KG1 (cell line): Measurements from ENCODE around the gene FAM83B.
"Not testable (repeated sequence)": the region's sequence is repeated elsewhere in the genome, so short reads cannot be mapped to it uniquely, and the experiment has no call there.

Experiments
- DNase-seq: peaks from one replicate; lab custom pipeline; 2025; lab: John Stamatoyannopoulos, UW

FAM83B gene, protein sequence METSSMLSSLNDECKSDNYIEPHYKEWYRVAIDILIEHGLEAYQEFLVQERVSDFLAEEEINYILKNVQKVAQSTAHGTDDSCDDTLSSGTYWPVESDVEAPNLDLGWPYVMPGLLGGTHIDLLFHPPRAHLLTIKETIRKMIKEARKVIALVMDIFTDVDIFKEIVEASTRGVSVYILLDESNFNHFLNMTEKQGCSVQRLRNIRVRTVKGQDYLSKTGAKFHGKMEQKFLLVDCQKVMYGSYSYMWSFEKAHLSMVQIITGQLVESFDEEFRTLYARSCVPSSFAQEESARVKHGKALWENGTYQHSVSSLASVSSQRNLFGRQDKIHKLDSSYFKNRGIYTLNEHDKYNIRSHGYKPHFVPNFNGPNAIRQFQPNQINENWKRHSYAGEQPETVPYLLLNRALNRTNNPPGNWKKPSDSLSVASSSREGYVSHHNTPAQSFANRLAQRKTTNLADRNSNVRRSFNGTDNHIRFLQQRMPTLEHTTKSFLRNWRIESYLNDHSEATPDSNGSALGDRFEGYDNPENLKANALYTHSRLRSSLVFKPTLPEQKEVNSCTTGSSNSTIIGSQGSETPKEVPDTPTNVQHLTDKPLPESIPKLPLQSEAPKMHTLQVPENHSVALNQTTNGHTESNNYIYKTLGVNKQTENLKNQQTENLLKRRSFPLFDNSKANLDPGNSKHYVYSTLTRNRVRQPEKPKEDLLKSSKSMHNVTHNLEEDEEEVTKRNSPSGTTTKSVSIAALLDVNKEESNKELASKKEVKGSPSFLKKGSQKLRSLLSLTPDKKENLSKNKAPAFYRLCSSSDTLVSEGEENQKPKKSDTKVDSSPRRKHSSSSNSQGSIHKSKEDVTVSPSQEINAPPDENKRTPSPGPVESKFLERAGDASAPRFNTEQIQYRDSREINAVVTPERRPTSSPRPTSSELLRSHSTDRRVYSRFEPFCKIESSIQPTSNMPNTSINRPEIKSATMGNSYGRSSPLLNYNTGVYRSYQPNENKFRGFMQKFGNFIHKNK

DNA sequence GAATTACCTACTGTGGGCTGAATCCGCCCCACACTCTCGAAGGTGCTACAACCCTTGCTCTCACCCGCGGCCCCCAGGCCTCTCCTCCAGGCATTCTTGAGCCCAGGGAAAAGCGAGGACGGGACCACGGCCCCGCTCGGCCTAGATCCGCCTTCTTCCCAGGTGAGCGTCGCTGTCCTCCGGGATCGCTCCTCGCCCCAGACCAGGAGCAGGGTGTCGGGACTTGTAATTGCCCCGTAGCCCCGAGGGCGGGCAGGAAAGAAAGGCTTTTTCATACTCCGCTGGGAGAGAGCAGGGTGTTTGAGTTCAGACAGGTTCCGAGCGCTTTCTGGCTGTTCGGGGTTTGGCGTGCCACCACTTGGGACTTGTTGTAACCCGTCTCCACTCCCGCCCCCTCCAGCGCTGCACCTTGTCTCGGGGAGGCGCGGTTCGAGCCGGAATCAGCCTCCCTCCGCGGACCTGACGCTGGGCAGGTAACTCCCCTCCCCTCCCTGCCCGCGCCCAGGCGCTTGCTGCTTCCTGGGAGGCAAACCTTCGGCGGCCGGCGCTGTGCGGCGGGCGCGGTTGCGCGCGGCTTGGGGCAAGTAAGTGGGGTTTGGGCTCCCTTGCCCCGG lies at the start of gene FAM83B:
Gene FAM83B, plus strand, starts transcription at position 529 of the 614 bp plus-strand sequence. CDS start 23,476 bp downstream, outside the sequence.
- DNase-seq, result no peak

- not testable (repeated sequence) for DNase-seq
Observed at GRCh38 chr6:54796918-54797317, 49.7 kb upstream of the FAM83B start.

DNA sequence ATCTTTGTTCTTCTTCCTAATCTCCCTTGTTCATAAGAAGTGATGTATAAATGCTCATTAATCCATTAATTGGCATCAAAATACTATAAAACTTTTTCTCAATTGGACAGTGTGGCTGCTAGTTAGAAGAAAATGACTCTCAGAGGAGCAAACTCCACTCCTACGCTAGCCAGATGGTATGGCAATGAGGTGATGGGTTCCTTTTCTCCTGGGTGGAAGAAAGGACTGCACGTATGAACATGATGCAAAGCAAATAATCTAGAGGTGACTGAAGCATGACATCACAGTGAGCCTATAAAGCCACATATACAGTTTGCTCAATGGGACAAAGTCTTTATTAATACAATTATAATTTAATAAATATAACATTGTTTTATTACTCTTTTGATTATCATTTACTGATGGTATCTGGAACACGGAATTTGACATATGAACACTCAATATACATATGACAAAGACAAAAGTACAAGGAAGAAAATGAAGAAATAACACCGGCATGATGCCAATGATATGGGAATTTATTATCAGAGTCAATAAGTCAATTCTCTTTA lies 46.4 kb upstream of the FAM83B start:
- no peak for DNase-seq

- no peak for DNase-seq
Observed at GRCh38 chr6:54801244-54801643, 45.3 kb upstream of the FAM83B start.

GRCh38 chr6:54801669-54802068 lies 44.9 kb upstream of the FAM83B start:
- DNase-seq, result no peak

GRCh38 chr6:54802775-54803634 lies 43.6 kb upstream of the FAM83B start:
- DNase-seq, result no peak

- DNase-seq, result no peak
Observed at GRCh38 chr6:54805077-54805476, 41.5 kb upstream of the FAM83B start.

DNA sequence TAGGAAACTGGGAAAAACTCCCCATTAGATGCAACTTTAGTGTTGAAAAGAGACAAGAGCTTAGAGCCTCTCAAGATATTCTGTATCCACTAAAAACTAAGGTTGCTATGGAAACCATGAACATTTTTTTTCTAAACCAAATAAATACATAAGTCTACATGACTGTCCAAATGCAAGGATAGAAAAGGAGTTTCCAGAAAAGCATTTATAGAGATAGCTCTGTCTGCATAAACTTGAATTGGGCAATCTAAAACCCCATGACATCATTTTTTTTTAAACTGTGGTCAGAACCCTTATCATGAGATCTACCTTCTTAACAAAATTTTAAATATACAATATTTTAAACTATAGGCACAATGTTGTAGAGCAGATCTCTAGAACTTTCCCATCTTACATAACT lies 36.4 kb upstream of the FAM83B start:
- no peak for DNase-seq

DNA sequence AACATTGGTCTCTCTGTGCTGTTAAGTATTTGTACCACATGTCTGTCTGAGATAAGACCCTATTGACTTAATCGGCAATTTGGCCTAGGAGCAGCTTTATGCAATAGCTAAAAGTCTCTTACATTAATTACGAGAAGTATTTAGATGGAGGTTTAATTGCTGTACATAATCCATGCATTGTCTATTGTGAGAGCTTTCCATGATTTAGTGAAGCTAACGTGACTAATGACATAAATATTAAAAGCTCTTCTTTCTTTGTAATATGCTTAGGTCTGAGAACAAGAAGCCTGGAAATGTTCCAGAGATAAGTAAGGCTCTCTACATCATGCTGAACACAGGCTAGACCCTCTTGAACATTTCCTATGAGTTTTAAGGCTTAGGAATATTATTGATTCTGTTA lies 32.7 kb upstream of the FAM83B start:
- DNase-seq, result no peak

GRCh38 chr6:54817236-54817635 lies 29.3 kb upstream of the FAM83B start:
- DNase-seq, result no peak

DNA sequence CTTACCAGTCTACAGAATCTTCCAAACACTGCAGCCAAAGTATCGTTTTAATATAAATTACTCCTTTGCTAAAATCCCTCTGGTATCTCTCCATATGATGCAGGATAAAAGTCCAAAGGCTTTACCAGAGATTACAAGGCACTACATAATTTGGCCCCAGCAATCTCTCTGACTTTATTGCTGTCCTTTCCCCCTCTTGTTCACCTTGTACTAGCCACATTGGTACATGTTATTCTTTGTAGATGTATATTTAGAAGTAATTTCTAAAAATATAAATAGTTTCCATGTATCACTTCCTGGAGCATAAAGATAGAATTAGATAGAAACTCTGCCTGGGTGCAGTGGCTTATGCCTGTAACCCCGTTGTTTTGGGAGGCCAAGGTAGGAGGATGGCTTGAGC lies 28.7 kb upstream of the FAM83B start:
- DNase-seq, result no peak

GRCh38 chr6:54824225-54824624 lies 22.3 kb upstream of the FAM83B start:
- not testable (repeated sequence) for DNase-seq

DNA sequence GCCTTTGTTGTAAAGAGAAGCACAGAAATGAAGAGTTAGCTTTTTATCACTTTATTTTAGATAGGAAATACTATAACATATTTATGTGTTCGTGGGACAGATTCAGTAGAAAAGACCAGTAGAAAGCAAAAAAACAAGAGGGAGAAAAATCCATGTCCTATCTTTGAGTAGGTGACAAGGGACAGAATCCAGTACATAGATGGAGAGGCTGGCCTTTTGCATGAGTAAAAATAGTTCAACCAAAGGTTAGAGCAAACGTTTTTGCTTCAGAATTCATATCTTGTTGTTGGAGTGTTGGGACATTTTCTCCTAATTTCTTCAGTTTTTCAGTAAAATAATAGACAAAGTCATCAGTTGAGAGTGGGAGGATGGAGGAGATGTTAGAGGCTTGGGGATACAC lies 19.6 kb upstream of the FAM83B start:
- DNase-seq, result no peak

GRCh38 chr6:54830216-54830615 lies 16.4 kb upstream of the FAM83B start:
- no peak for DNase-seq

GRCh38 chr6:54835176-54835575 lies 11.4 kb upstream of the FAM83B start:
- DNase-seq, result no peak

DNA sequence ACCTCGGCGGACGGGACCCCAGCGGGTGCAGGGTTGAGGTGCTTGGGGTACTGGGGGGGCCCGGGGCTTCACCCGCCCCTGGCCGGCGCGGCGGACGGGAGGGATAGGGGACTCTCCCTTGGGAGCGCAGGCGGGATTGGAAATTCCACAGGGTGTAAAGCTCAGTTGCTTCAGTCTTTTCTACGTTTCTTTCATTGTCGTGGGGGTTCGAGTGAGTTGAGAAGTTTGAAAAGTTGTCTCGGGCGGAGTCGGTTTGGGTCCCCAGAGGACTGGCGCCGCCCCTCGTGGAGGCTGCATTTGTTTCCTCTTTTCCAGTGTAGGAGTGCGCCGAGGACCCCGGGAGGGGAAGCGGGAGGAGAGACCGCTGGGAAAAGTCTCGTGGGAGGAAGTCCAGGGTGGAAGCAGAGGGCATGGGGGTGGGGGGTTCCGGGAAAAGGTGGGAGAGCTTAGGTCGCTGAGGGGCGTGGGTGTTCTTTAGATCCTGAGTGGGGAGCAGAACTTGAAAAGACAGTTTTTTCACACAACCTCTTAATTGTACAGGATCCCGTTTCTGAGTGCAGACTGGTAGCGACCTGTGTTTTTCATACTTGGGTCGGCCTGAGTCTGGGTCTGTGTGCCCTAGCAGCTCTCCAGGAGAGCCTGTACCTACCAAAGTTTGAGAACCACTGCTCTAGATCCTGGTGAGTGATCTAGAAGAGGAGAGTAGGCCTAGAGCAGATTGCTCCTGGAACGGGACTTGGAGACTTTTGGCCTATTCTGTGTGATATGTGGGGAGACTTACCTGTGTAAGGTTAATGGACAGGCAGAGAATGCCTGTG lies 495 bp downstream of the FAM83B start:
- no peak for DNase-seq

DNA sequence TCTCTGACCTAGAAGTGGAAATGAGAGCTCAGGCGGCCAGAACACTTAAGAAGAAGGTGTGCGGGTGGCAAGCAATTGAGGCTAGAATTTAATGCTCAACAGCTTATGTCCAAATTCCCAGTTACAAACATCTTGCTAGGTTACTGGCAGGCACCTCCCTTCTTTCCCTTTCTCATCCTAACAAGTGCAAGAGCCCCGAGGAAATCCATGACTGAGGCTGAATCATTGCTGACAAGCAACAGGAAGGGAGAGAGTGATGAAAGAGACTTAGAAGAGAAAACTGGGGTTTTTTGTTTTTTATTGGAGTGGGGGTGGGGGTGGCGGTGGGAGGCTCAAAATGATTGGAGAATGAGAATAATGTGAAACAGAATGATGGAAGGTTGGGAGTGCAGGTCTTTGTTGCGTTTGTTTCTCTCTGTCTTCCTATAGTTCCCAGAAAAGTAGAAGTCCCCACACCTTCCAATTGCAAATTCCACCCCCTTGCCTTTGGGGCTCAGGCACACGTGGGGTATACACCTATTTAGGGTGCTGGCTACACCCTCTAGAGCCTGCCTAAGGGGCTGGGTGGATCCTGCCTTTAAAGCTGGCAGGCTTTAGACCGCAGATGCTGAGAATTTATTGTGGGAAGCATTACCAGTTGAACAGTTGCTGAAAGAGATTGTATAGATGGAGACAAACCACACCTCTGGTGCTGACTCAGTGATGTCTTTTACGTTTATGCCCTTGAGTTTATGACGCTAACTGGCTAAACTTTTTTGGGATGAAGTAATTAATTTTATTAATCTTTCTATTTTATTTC lies 1.4 kb downstream of the FAM83B start:
- no peak for DNase-seq

- DNase-seq, result no peak
Observed at GRCh38 chr6:54850114-54850513, 3.5 kb downstream of the FAM83B start.

- DNase-seq, result no peak
Observed at GRCh38 chr6:54856129-54856528, 9.6 kb downstream of the FAM83B start.
